ENCODE measurements around the gene GARS1. TPM values are rescaled to one million over a fixed set of nuclear protein-coding genes. Genes with fewer than 3 reads are reported as not detected.

The GARS1 gene
- total and polyA plus RNA-seq, 2 experiments from 2014 or later: 313 to 471 TPM

DNA sequence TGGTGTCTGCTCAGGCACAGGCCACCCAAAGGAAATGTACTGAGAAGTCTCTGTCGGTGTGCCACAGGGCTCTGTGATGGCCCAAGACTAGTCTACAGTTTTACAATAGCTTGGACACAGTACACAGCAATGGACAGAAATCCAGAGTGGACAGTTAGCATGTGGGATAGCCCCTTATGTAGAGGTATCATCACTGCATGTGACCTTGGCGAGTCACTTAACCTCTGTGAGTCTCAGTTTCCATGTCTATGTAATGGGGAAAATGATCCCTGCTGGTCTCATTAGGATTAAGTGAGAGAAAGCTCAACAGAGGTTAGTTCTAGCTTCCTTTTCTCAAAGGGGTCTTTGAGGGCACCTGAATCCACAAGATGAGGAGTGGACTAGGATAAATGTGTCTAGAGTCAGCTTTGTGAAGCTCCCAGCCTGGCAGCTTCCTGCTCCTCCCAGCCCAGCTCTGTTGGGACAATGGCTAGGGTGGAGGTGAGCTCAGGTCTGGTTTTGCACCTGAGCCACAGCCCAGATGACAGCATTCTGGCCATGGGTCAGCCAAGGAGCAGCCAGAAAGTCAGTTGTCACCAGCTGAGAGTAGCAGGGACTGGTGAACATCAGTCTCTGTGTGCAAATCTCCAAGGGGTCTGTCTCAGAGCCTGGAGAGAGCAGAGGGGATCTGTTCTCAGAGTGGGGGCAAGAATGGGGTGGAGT, 69.7 kb downstream of the GARS1 start:
- Histone ChIP-seq H3K27ac (no peak overlapping the region), H2AFZ (no peak overlapping the region), H3K9me3 (ENCODE audit: low read depth) (no peaks in the 10 kb centered on the region), H3K4me2 (ENCODE audit: unreplicated experiment) (no peak overlapping the region), H3K79me2 (ENCODE audit: insufficient read depth) (no peaks in the 10 kb centered on the region), H3K9ac (no peak overlapping the region), H4K20me1 (ENCODE audit: insufficient read depth) (no peaks in the 10 kb centered on the region), H3F3A (ENCODE audit: insufficient read depth) (no peaks in the 10 kb centered on the region), H3K4me3 (no peak overlapping the region), H3K4me1 (ENCODE audit: insufficient read depth) (no peaks in the 10 kb centered on the region), H3K9me2 (ENCODE audit: insufficient read depth) (no peaks in the 10 kb centered on the region), H3K36me3 (ENCODE audit: low read depth) (no peaks in the 10 kb centered on the region), H3K27me3 (replicated peaks; ENCODE audit: insufficient read depth) (peaks cover 19% of the 10 kb centered on the region)
- in situ Hi-C loops (cut with MboI): no loop called here
- TF ChIP-seq EZH2 (IDR thresholded peaks at IDR 0.05; ENCODE audit: insufficient read depth, poor library complexity, severe bottlenecking) (no peak), EZH2phosphoT487 (IDR thresholded peaks at IDR 0.05; ENCODE audit: insufficient read depth, low read depth) (no peak)
- DNase-seq: no peak
- WGBS, 2 experiments (ENCODE audit: low coverage in 1 of 2, low lambda C conversion rate in 2 of 2, missing lambda C conversion rate in 2 of 2): 41 to 43% methylated on average over 2 of the region's 2 CpGs

- Histone ChIP-seq H3K27ac (no peak overlapping the region), H3K9ac (no peak overlapping the region), H2AFZ (no peak overlapping the region), H3K27me3 (replicated peaks; ENCODE audit: insufficient read depth) (peaks cover 19% of the 10 kb centered on the region), H3K9me3 (ENCODE audit: low read depth) (no peaks in the 10 kb centered on the region), H3K9me2 (ENCODE audit: insufficient read depth) (no peaks in the 10 kb centered on the region), H3K4me3 (no peak overlapping the region), H3F3A (ENCODE audit: insufficient read depth) (no peaks in the 10 kb centered on the region), H3K36me3 (ENCODE audit: low read depth) (no peaks in the 10 kb centered on the region), H4K20me1 (ENCODE audit: insufficient read depth) (no peaks in the 10 kb centered on the region), H3K4me2 (ENCODE audit: unreplicated experiment) (no peak overlapping the region), H3K79me2 (ENCODE audit: insufficient read depth) (no peaks in the 10 kb centered on the region), H3K4me1 (ENCODE audit: insufficient read depth) (no peaks in the 10 kb centered on the region)
- TF ChIP-seq EZH2phosphoT487 (IDR thresholded peaks at IDR 0.05; ENCODE audit: insufficient read depth, low read depth) (no peak), EZH2 (IDR thresholded peaks at IDR 0.05; ENCODE audit: insufficient read depth, poor library complexity, severe bottlenecking) (no peak)
- DNase-seq: no peak
- in situ Hi-C loops (cut with MboI): no loop called here
- 48 to 49% methylated on average over 7 to 8 of the region's 8 CpGs for WGBS, 2 experiments (ENCODE audit: low coverage in 1 of 2, low lambda C conversion rate in 2 of 2, missing lambda C conversion rate in 2 of 2)
Measured at GRCh38 chr7:30665043-30665442, 70.4 kb downstream of the GARS1 start.

GRCh38 chr7:30665449-30665848, 70.8 kb downstream of the GARS1 start:
- Histone ChIP-seq H3K4me2 (ENCODE audit: unreplicated experiment) (no peak overlapping the region), H3K9me2 (ENCODE audit: insufficient read depth) (no peaks in the 10 kb centered on the region), H3K36me3 (ENCODE audit: low read depth) (no peaks in the 10 kb centered on the region), H2AFZ (no peak overlapping the region), H3K4me1 (ENCODE audit: insufficient read depth) (no peaks in the 10 kb centered on the region), H3K27ac (no peak overlapping the region), H3K79me2 (ENCODE audit: insufficient read depth) (no peaks in the 10 kb centered on the region), H3K4me3 (no peak overlapping the region), H3F3A (ENCODE audit: insufficient read depth) (no peaks in the 10 kb centered on the region), H3K27me3 (replicated peaks; ENCODE audit: insufficient read depth) (peaks cover 19% of the 10 kb centered on the region), H3K9ac (no peak overlapping the region), H3K9me3 (ENCODE audit: low read depth) (no peaks in the 10 kb centered on the region), H4K20me1 (ENCODE audit: insufficient read depth) (no peaks in the 10 kb centered on the region)
- TF ChIP-seq EZH2 (IDR thresholded peaks at IDR 0.05; ENCODE audit: insufficient read depth, poor library complexity, severe bottlenecking) (no peak), EZH2phosphoT487 (IDR thresholded peaks at IDR 0.05; ENCODE audit: insufficient read depth, low read depth) (no peak)
- no peak for DNase-seq
- in situ Hi-C loops (cut with MboI): no loop called here
- WGBS, 2 experiments (ENCODE audit: low coverage in 1 of 2, low lambda C conversion rate in 2 of 2, missing lambda C conversion rate in 2 of 2): 60 to 63% methylated on average over 11 of the region's 11 CpGs

GRCh38 chr7:30667172-30667571, 72.5 kb downstream of the GARS1 start:
- WGBS, 2 experiments (ENCODE audit: low coverage in 1 of 2, low lambda C conversion rate in 2 of 2, missing lambda C conversion rate in 2 of 2): 16 to 26% methylated on average over 3 of the region's 3 CpGs
- no peaks in the 10 kb centered on the region for H3K9me2 ChIP-seq (ENCODE audit: insufficient read depth)
- no peak for TF ChIP-seq EZH2 (IDR thresholded peaks at IDR 0.05; ENCODE audit: insufficient read depth, poor library complexity, severe bottlenecking)

More at GRCh38 chr7:30667172-30667571, 72.5 kb downstream of the GARS1 start:
- H3K4me2 ChIP-seq (ENCODE audit: unreplicated experiment): no peak overlapping the region
- H3K4me1 ChIP-seq (ENCODE audit: insufficient read depth): no peaks in the 10 kb centered on the region
- H3K36me3 ChIP-seq (ENCODE audit: low read depth): no peaks in the 10 kb centered on the region
- H3K4me3 ChIP-seq: no peak overlapping the region
- H4K20me1 ChIP-seq (ENCODE audit: insufficient read depth): no peaks in the 10 kb centered on the region
- H3K9me3 ChIP-seq (ENCODE audit: low read depth): no peaks in the 10 kb centered on the region
- no peak overlapping the region for H3K27ac ChIP-seq
- H2AFZ ChIP-seq: no peak overlapping the region
- no peak for DNase-seq
- in situ Hi-C loops (cut with MboI): no loop called here
- H3K79me2 ChIP-seq (ENCODE audit: insufficient read depth): no peaks in the 10 kb centered on the region
- H3K9ac ChIP-seq: no peak overlapping the region
- H3K27me3 ChIP-seq (replicated peaks; ENCODE audit: insufficient read depth): peaks cover 19% of the 10 kb centered on the region
- no peaks in the 10 kb centered on the region for H3F3A ChIP-seq (ENCODE audit: insufficient read depth)
